Erythroblast (primary cell): Measurements from ENCODE around the gene KCNH1.

Source experiments
- GATA1 ChIP-seq: IDR thresholded peaks from 2 replicates; pipeline ENCODE4 v1.6.1; 2011; ENCODE audit warnings: low read depth, mild to moderate bottlenecking, control low read depth, low read length, moderate library complexity
- POLR2A ChIP-seq: IDR thresholded peaks from 2 replicates; pipeline ENCODE4 v1.6.1; 2011; ENCODE audit warnings: mild to moderate bottlenecking, low read length

GRCh38 chr1:210915890-210916507 lies 217.9 kb downstream of the KCNH1 start:
- TF ChIP-seq POLR2A = no peak
- TF ChIP-seq GATA1 = no peak
